ENCODE data around the gene MYLK.

DNA sequence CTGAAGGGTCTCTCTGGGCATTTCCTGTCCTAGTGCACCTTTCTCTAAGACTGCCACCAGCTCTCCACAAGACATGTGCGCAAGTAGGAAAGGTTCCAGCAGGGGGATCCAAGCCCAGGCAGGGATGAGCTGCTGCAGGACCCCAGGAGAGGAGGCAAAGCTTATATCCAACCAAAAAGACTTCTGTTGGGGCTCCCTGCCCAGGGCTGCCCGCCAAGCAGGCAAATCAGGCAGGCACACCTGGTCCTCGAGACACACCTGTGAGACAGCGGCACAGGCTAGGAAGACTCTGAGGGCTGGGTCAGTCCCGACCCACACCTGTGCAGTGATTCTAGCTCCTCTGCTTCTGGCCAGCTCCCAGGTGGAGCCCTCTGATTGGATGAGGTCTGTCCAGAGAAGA, 80.6 kb downstream of the MYLK start:
- TF ChIP-seq POLR2A (IDR thresholded peaks at IDR 0.05) (no peak), CTCF (IDR thresholded peaks at IDR 0.05) (no peak)
